ENCODE measurements around the gene PLXND1. TPM values are rescaled to one million over a fixed set of nuclear protein-coding genes. Genes with fewer than 3 reads are reported as not detected.

The PLXND1 gene
- total RNA-seq, 1 experiment from 2014 or later, result 47.3 TPM

DNA sequence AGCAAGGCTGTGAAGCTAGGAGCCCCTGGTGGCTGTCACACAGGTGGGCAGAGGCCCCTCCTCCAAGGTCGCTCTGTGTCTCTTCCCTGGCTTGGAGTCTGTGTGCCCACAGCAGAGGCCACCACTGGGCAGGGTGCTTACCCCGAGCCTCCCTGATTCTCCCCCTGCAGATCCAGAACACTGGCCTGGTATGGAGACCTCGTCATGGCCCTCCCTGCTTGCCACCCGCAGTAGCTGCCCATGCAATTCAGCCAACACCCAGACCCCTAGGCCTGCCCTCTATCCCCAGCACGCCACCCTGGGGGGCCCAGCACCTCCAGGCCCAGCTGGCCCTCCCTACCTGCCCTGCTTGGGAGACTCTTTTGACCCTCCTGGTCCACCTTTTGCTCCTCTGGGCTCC is 83.5 kb downstream of the PLXND1 start:
- RAD21 ChIA-PET (ENCODE audit: low non-redundant PET in 1 of 2, low total read pairs in 2 of 2, uncharacterized antibody in 2 of 2, unreplicated experiment in 2 of 2), result no interaction called here
- Histone ChIP-seq H2AFZ (ENCODE audit: low read depth, low read length, poor library complexity, severe bottlenecking) (no peak overlapping the region), H3K36me3 (ENCODE audit: control insufficient read depth in 1 of 2, insufficient read depth in 2 of 2, low read length in 2 of 2) (no peaks in the 10 kb centered on the region), H3K79me2 (ENCODE audit: insufficient read depth, low read length) (no peaks in the 10 kb centered on the region), H3K27me3 (ENCODE audit: insufficient read depth, low read length) (no peaks in the 10 kb centered on the region), H3K4me2 (ENCODE audit: low read length) (no peak overlapping the region), H3K9me2 (ENCODE audit: insufficient read depth) (no peaks in the 10 kb centered on the region), H3K27ac (ENCODE audit: low read depth, low read length) (no peak overlapping the region), H3K4me1 (ENCODE audit: control insufficient read depth in 1 of 2, insufficient read depth in 2 of 2, low read length in 2 of 2) (no peaks in the 10 kb centered on the region), H3K9ac (ENCODE audit: low read length) (no peak overlapping the region), H3K4me3 (replicated peaks in 1 of 2; ENCODE audit: low read depth in 1 of 2, low read length in 2 of 2) (no peak overlapping the region), H4K20me1 (ENCODE audit: insufficient read depth) (no peaks in the 10 kb centered on the region), H3K9me3 (ENCODE audit: control insufficient read depth in 1 of 2, insufficient read depth in 1 of 2, low read depth in 1 of 2, low read length in 2 of 2) (no peaks in the 10 kb centered on the region)
- ATAC-seq (no peak), DNase-seq (ENCODE audit: low read depth, low spot score) (no peak)
- TF ChIP-seq, protein P1, sequence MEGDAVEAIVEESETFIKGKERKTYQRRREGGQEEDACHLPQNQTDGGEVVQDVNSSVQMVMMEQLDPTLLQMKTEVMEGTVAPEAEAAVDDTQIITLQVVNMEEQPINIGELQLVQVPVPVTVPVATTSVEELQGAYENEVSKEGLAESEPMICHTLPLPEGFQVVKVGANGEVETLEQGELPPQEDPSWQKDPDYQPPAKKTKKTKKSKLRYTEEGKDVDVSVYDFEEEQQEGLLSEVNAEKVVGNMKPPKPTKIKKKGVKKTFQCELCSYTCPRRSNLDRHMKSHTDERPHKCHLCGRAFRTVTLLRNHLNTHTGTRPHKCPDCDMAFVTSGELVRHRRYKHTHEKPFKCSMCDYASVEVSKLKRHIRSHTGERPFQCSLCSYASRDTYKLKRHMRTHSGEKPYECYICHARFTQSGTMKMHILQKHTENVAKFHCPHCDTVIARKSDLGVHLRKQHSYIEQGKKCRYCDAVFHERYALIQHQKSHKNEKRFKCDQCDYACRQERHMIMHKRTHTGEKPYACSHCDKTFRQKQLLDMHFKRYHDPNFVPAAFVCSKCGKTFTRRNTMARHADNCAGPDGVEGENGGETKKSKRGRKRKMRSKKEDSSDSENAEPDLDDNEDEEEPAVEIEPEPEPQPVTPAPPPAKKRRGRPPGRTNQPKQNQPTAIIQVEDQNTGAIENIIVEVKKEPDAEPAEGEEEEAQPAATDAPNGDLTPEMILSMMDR (IDR thresholded peaks at IDR 0.05 in 2 of 3, conservative IDR thresholded peaks at IDR 0.05 in 1 of 3; ENCODE audit: borderline replicate concordance in 1 of 3, insufficient read depth in 1 of 3, low read depth in 2 of 3, low read length in 2 of 3), result no peak
- TF ChIP-seq, protein P2, sequence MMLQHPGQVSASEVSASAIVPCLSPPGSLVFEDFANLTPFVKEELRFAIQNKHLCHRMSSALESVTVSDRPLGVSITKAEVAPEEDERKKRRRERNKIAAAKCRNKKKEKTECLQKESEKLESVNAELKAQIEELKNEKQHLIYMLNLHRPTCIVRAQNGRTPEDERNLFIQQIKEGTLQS (IDR thresholded peaks at IDR 0.05), result no peak
- TF ChIP-seq EGR1 (IDR thresholded peaks at IDR 0.05; ENCODE audit: low read depth) (no peak), SRF (IDR thresholded peaks at IDR 0.05; ENCODE audit: low read depth) (no peak), ZNF274 (IDR thresholded peaks at IDR 0.05; ENCODE audit: low read depth, low read length) (no peak), REST (IDR thresholded peaks at IDR 0.05; ENCODE audit: low read depth) (no peak), FOSL1 (IDR thresholded peaks at IDR 0.05; ENCODE audit: low read depth) (no peak)
- CTCF ChIA-PET, result no interaction called here
- POLR2A ChIA-PET, result no interaction called here
- intact Hi-C loops (cut with micrococcal nuclease), result no loop called here
- no TSS peak for BruUV-seq (replicated peaks)

Data from HCT116 (cell line).